ENCODE results near the gene ATG9B.
A peak's percentile ranks its signal among the peaks of the same experiment; 100 is the strongest.

ATG9B gene

GRCh38 chr7:150966002-150966401 is 58.3 kb downstream of the ATG9B start:
- no peak for DNase-seq (ENCODE audit: extremely low spot score)

GRCh38 chr7:150965273-150965830 is 58.9 kb downstream of the ATG9B start:
- ChIA-PET CTCF (interaction anchor here (1.3 to 4.1 kb wide), 5 partner anchors 9 to 146 kb away, joined by 5 to 32 read pairs (median 6); no protein-coding TSS in a partner anchor), POLR2A (no interaction called here)
- no peak for TF ChIP-seq CTCF (IDR thresholded peaks at IDR 0.05; ENCODE audit: control extremely low read depth, extremely low read depth, low read depth, missing control alignments)
- DNase-seq (ENCODE audit: extremely low spot score) = no peak

More at GRCh38 chr7:150966002-150966401, 58.3 kb downstream of the ATG9B start:
- ChIA-PET POLR2A (no interaction called here), CTCF (interaction anchor here (1.3 to 2.1 kb wide), 4 partner anchors 9 to 28 kb away, joined by 5 to 10 read pairs (median 6); no protein-coding TSS in a partner anchor)
- TF ChIP-seq CTCF (IDR thresholded peaks at IDR 0.05; ENCODE audit: control extremely low read depth, extremely low read depth, low read depth, missing control alignments) = peak; percentile 15
